HG03460 (cell line): Measurements from ENCODE around the gene FBXO4.
"Not testable (repeated sequence)": the region's sequence is repeated elsewhere in the genome, so short reads cannot be mapped to it uniquely, and the experiment has no call there.

Experiments used
- ATAC-seq: cut with Tn5 transposase; IDR thresholded peaks from one replicate; pipeline ENCODE4 v1.9.1; 2021; ENCODE audit not compliant: unreplicated experiment

FBXO4 gene

GRCh38 chr5:41921874-41922273 is 3.2 kb upstream of the FBXO4 start:
- no peak for ATAC-seq

GRCh38 chr5:41924526-41924871 is 582 bp upstream of the FBXO4 start:
- no peak for ATAC-seq

- ATAC-seq: peak; percentile 24
These were observed 472 bp downstream of the FBXO4 start for GRCh38 chr5:41925555-41925951.

DNA sequence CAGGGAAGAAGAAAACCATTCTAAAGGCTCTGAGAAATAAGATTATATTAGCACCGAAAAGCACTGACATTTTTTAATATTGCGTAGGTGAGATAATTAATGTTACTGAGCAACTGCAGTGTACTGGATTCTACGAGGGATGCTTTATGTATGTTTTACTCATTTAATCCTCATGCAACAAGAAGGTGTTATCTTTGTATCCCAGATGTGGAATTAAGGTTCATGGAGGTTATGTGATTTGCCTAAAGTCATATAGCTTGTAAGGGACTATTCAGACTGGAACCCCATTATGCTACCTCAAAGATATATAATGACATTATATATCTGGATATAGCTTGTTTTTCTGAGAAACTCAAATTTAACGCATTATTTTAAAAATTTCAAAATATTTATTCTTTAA is 2.5 kb downstream of the FBXO4 start:
- no peak for ATAC-seq

DNA sequence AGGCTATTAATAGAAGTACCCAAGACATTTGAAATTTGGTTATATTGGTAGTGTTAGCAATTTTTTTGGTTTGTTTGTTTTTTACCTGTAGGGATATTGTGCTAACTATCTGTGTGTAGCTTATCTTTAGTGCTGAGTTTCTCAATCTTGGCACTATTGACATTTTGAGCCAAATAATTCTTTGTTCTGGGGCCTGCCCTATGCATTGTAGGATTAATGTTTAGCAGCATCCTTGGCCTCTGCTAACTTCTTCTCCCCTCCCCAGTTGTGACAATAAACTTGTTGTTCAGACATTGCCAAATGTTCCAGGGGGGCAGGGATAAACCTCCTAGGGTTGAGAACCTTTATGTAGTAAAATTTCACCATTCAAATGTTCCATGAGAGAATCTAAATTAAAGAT is 4.0 kb downstream of the FBXO4 start:
- no peak for ATAC-seq

DNA sequence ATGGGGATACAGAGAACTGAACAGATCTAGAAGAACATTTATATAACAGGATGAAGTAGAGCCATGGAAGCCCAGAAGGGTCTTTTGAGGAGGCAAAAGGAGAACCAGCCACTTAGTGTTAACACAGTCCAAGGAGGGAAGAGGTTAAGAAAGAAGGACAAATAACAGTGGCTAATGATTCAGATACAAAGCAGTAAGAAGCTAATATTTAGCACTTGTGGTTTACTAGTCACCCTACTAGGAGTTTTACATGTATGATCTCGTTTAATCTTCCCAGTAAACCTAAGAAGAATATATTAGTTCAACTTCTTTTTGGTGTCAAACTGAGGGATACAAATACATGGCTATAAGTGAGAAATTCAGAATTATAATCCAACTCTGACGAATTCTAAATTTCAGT is 7.7 kb downstream of the FBXO4 start:
- no peak for ATAC-seq

GRCh38 chr5:41935544-41935943 is 10.5 kb downstream of the FBXO4 start:
- ATAC-seq: no peak

DNA sequence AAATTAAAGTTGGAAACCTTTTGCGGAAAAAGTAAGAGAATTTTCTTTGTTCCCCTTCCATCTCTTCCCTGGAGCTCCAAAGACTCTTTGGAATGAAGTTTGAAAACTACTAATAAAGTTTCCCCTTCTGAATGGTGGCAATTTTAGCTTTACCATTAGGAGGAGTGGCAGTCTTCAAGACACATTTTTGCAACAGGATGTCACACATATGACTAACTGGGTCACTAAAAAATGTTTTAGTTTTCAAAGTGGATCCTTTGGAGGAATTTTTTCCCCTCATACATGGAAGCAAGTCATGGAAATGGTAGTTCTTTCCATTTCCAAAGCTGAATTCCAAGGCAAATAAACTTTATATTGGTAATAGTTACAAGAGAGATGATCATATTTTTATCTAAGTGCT is 15.6 kb downstream of the FBXO4 start:
- ATAC-seq: no peak

DNA sequence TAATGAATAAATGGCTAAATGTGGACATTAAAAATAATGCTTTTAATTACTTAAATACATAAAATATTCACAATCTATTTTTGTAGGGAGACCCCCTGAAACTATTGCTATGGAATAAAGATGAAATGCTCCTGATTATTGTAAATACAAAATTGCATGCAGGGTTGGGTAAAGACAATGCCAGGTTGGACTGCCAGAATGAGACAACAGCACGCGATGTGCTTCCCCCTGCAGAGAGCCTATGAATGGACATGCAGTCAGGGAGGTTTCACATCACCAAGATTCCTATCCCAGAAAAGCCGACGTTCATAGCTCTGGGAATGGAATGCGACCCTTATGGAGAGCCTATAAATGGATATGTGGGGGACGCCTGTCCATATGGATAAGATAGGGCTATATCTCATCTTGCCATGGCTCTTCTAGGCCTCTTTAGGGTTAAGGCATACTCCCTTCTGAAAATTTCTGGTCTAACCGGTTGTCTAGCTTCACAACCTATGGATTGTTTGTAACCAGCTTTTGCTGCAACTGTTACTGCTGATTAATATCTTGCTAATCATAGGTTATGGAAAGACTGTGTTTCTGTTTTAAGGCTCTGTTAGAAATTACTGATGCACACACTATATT is 20.4 kb downstream of the FBXO4 start:
- not testable (repeated sequence) for ATAC-seq

- no peak for ATAC-seq
These were observed 26.1 kb downstream of the FBXO4 start for GRCh38 chr5:41951224-41951623.

DNA sequence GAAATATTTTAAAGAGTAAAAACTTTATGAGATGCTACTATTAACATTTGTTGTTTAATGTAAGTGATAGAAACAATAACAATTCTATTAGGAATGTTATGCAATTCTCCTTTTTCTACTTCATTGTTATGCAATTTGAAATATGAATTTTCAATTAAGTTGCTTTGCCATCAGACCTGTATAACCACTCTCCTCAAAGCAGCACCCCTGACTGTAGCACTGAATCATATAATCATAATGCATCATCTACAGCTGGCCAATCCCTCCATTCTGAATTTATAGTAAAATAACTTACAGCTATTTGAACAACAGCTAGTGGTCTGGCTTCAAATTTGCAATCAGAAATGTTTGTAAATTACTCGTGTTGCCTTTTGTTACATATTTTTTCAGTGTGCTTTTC is 29.2 kb downstream of the FBXO4 start:
- ATAC-seq: no peak

DNA sequence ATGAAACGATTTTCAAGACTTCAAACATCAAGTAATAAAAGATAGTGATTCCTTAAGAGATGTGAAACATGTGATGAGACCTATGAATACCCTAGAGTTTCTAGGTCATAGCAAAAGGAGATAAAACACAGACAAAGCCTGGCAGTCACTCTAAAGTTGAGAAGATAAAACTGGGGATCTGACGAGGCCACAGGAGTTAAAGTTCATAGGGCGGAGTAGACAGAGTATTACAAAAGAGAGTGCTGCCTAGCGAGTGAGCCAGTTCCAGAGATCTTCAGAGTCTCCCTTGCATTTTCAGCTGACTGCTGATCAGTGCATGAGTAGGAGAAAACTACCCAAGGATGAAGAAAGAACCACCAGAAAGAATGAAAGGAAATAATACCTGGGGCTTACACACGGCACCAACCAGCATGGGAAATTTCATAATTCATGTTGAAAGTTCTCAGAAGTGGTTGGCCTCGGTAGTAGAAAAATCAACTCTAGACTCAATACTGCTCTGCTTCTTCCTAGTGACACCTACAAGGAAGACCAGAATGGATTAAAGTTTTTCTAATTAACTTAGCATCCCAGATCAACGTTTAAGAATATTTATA is 30.4 kb downstream of the FBXO4 start:
- ATAC-seq: no peak

- ATAC-seq: no peak
These were observed 31.9 kb downstream of the FBXO4 start for GRCh38 chr5:41956943-41957342.

DNA sequence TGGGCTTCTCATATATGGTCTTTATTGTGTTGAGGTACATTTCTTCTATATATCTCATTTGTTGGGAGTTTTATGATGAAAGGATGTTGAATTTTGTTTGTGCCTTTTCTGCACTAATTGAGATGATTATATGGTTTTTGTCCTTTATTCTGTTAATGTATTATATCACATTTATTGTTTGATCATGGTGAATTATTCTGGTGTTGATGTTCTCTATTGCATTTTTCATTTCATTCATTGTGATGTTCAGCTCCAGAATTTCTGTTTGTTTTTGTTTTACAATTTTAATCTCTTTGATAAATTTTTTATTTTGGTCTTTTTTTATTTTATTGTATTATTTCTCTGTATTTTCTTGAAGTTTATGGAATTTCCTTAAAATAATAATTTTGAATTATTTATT is 35.4 kb downstream of the FBXO4 start:
- no peak for ATAC-seq

DNA sequence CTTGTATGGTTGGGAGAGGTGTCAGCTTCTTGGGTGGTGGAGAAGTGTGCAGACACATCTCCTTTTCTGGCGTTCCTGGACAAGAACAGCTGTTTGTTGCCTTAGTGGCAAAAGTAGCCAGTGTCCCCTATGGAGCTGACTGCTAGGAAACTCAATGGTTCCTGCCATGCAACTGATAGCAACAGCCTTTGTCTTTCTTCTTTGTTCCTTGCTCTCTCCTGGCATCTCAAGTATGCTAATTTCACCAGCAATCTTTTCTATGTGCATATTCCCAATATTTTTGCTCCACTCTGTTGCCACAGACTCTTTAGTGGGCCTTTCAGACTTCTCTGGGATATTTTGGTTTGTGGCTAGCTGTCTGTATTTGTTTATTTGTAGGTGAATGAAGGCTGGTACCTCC is 36.7 kb downstream of the FBXO4 start:
- no peak for ATAC-seq

DNA sequence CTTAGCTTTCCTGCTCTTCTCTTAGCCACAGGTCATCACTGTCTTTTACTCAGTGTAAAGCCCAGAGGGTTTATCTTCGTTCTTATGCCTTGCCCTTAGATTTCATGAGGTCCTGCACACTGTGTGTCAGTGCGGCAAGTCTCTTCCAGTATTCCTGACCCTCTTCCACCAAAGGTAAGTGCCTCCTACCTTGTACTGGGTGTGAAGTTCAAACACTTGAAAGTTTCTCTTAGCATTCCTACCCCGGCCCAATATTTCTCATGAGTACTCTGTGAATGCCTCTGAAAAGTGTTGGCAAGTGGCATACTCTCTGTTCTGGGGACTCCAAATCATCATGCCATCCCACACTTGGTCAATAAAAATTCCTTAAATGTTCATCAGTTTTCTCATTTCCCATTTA is 37.4 kb downstream of the FBXO4 start:
- no peak for ATAC-seq

DNA sequence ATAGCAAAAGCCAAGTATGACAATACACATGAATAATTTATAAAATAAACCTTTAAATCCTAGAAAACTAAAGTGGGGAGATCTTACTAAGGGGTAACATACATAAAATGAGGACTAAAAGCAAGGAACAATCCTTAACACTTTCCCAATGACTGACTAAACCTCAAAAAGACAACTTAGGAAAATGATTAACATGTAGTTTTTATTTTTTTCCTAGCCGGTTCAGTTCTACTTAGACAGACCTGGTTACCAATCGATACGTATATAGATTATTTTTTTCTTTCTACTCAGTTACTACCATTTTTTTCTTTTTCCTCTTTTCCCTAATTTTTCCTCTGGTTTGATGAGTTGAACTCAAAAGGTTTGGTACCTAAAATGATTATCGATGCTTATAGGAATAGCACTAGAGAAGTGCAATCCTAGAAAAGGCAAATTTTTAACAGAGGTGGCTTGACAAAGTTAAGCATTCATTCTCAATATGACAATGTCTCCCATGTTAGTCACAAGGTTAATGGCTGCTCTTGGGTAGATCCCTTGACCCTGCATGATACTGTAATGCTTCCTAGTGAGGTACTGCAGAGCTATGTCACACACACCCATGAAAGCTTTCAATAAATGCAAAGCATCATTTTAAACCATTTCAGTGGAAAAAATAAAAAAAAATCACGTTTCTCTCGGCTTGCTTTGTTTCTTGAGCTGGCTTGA is 41.5 kb downstream of the FBXO4 start:
- peak; percentile 77 for ATAC-seq

DNA sequence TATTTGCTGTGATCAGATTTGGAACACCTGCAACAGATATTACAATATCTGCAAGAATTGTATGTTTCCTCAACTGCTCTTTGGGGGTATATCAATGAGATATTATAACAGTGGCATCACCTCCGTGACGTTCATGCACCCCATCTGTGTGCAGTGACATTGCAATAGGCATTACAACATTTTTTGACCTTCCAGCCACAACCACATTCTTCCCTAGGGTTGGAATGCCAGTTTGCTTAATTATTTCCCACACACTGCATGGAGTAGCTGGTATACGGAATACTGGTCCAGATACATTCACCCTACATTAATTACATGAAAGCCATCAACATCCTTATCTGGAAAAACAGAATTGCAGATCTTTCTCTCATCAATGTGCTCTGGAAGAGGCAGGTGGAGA is 42.3 kb downstream of the FBXO4 start:
- no peak for ATAC-seq

DNA sequence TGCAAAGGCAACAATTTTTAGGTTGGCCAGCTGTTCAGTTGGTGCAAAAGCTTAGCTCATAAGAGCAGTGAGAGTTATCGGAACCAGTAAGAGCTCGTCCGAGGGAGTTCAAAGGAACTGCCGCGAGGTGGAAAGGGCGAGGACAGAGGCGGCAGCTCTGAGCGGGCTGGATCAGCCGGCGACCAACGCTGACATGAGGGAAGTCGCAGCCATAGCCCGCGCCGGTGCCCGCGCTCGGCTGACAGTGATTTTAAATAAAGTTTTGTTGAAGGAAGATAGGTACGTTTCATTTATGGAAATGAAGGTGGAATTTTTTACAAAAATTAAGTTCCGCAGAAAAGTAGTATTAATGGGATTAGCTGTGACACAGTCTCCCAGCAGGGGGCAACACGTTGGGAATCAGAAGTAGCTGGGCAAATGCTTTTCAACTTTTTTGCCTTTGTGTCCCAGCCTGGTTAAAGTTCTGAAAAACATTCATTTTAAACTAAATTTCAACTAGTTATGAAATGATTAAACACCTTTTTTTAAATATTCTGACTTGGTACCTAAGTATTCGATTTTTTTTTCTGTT is 43.2 kb downstream of the FBXO4 start:
- ATAC-seq: no peak

GRCh38 chr5:41973087-41973486 is 48.0 kb downstream of the FBXO4 start:
- ATAC-seq: no peak

GRCh38 chr5:41973887-41974286 is 48.8 kb downstream of the FBXO4 start:
- no peak for ATAC-seq

DNA sequence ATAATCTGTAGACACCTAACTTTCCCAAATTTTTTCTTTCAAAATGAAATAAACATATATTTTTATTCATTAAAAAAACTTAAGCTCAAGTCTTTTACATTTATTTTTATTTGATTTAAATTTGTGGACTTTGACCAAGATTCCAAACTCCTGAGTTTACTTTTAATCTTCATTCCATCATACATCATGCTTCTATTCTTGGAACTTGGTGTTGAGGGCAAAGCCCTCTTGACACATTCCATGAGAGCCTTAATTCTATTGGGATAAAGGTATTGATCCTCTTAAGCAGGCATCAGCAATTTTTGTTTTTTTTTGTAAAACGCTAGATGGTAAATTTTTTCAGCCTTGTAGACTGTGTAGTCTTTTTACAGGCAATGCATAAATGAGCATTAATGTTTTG is 53.6 kb downstream of the FBXO4 start:
- no peak for ATAC-seq
